Skin epidermis (tissue), 12 donors: ENCODE results near the gene ZFYVE26.

Source experiments
- H3K27ac ChIP-seq, 21 experiments: fragments of 200-600 bp; sonication (generic) in 11 of 21; one replicate each; pipeline ENCODE4 v1.5.0; 2020; ENCODE audit warnings: mild to moderate bottlenecking in 3 of 21, inconsistent platforms in 2 of 21, moderate library complexity in 2 of 21
- H3K4me3 ChIP-seq, 7 experiments: fragments of 200-600 bp; sonication (generic) in 2 of 7; one replicate each; pipeline ENCODE4 v1.5.0; 2020; ENCODE audit warnings: inconsistent platforms in 2 of 7, mild to moderate bottlenecking in 2 of 7, moderate library complexity in 1 of 7

ZFYVE26 gene

DNA sequence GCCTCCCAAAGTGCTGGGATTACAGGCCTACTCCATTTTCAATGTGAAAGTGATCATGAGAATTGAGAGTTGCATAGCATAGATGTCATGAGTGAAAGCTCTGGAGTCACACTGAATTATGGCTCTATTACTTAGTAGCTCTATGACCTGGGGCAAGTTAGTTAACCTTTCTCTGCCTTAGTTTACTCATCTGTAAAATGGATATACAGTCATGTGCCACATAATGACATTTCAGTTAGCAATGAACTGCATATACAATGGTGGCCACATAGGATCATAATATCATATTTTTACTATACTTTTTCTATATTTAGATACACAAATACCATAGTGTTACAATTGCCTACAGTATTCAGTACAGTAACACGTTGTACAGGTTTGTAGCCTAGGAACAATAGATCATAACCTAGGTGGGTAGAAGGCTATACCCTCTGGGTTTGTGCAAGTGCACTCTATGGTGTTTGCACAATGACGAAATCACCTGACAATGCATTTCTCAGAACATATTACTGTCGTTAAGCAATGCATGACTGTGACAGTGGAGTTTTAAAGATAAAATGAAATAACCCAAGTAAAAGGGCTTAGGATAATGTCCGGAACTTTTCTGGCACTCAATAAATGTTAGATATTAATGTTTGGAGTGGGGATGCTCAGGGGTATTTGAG lies 53.1 kb downstream of the ZFYVE26 start:
- Histone ChIP-seq H3K4me3 (no peak overlapping the region), H3K27ac (peak overlapping the region in 1 of 21 experiments; percentile 41)

GRCh38 chr14:67762051-67762450 lies 54.3 kb downstream of the ZFYVE26 start:
- no peak overlapping the region for H3K27ac ChIP-seq

DNA sequence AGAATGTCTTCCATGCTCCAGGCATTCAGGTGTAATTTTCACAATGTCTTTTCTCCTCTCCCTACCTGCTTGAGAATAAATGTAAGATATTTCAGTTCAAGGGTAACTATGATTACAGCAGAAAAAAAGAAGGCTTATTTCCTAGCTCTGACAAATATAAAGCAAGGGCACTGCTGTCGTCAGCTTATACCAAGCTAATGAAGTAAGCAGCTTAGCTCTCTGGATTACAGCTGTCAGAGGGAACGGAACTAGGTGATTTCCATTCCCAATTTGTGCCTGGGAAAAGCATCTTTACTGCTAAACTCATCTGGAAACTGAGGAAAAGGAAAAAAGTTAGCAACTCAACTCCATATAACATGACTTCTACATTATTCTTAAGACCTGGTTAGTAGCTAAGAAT lies 56.5 kb downstream of the ZFYVE26 start:
- H3K27ac ChIP-seq: no peak overlapping the region
- H3K4me3 ChIP-seq: no peak overlapping the region

More at GRCh38 chr14:67762051-67762450, 54.3 kb downstream of the ZFYVE26 start:
- no peak overlapping the region for H3K4me3 ChIP-seq

DNA sequence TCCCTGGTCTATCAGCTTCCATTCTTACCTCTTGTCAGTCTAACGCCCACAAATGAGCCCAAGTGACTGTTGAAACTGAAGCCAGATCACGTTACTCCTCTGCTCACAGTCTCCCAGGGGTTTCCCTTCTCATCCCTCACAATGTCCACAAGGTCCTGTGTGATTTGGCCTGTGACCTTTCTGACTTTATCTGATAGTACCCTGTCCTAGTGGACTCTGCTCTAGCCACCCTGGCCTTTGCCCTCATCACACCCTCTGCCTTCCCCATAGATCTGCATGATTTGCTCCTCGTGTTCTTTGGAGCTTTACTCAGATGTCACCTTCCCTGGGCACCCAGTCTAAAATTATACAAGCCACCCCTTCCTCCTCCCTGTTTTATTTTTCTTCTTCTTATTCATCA lies 59.2 kb downstream of the ZFYVE26 start:
- no peak overlapping the region for H3K4me3 ChIP-seq
- H3K27ac ChIP-seq: no peak overlapping the region

GRCh38 chr14:67756496-67756895 lies 59.9 kb downstream of the ZFYVE26 start:
- H3K4me3 ChIP-seq: no peak overlapping the region
- H3K27ac ChIP-seq: no peak overlapping the region

DNA sequence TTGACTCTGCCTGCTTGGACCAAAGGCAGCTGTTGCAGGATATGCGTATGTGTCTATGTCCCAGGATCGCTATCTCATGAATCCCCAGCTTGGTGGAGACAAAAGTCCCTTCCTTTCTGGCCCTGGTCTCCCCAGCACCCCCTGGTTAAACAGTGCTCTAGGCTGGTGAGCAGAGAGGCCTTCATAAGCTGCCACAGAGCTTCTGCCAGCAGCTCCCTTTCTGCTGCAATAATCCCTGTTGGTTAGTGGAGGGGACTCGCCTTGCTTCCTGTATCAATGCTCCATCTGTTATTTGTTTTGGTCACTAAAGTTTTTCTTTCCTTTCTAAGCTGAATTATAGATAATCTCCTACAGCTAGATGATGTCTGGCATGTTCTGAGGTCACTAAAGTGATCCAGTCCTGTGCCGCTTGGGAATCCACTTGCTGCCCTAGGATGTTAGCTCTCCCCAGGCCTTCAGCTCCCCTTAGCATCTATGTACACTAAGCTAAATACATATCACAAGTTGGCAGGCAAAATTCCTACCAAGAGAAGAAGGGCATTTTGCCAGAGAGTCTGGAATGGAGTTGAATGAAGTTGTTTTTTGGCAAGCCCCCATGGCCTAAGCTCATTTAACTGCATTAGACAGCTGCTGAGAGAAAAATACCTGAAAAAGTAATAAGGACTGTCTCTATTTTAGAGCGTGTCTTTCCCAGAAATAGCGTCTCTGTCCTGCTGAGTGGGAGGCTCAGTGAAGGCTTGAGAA lies 66.9 kb downstream of the ZFYVE26 start:
- H3K4me3 ChIP-seq: no peak overlapping the region
- H3K27ac ChIP-seq: no peak overlapping the region

DNA sequence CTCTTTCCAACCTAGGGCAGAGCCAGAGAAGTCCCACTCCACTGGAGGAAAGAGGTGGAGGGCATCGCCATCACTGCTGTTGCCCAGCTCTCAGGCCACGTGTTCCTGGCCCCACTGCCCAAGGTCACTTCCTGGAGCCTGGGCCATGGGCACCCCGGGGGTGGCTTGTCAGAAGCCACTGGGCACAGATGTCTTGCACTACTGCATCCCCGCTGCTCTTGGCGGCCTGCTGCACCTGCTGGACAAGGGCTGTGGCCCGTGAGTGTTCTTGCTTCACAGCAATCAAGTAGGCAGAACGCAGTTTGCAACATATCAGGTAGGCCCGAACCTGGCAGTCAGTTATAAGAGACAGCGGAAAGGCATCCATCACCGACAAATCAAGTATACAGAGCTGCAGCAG lies 68.1 kb downstream of the ZFYVE26 start:
- no peak overlapping the region for H3K4me3 ChIP-seq
- no peak overlapping the region for H3K27ac ChIP-seq

GRCh38 chr14:67746927-67747326 lies 69.5 kb downstream of the ZFYVE26 start:
- Histone ChIP-seq H3K27ac (no peak overlapping the region), H3K4me3 (no peak overlapping the region)

GRCh38 chr14:67744046-67744445 lies 72.3 kb downstream of the ZFYVE26 start:
- no peak overlapping the region for H3K27ac ChIP-seq
- no peak overlapping the region for H3K4me3 ChIP-seq

GRCh38 chr14:67738740-67739504 lies 77.5 kb downstream of the ZFYVE26 start:
- Histone ChIP-seq H3K4me3 (no peak overlapping the region), H3K27ac (peak overlapping the region in 3 of 21 experiments; percentile 26 to 33 (median 30))

DNA sequence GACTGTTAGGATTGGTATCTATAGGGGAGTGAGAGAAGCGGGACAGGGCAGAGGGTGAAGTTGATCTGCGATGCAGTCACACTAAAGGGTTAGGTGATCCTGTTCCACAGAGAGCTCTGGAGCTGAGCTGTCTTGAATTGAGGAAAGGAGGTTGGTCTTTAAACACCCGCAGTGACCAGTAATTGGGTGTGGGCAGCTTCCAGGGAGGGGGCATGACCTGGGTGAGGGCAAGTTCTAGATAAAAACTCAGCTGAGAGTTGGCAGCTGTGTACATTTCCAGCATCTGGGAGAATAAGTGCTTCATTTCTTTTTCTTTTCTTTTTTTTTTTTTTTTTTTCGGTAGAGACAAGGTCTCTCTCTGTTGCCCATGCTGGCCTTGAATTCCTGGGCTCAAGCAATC lies 79.6 kb downstream of the ZFYVE26 start:
- Histone ChIP-seq H3K4me3 (no peak overlapping the region), H3K27ac (no peak overlapping the region)

- H3K27ac ChIP-seq: no peak overlapping the region
- H3K4me3 ChIP-seq: no peak overlapping the region
Measured at GRCh38 chr14:67735336-67736147, 80.8 kb downstream of the ZFYVE26 start.

DNA sequence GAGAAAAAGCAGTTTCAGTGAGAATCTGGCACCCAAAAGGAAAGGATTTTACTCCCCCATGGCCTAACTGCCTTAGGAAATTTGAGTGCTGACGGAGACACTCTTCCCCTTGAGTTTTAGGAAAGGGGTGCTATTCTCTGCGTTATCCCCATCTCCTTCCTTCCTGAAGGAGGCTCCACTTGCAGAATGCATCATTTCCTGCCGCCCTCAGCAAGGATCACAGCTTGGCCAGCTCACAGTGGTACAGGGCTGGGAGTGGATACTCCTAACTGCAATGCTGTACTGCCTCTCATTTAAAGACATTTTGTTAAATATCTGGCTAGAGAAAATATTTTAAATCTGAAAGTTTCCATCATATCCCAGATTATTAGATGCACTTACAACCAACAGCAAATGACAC lies 81.7 kb downstream of the ZFYVE26 start:
- H3K27ac ChIP-seq: no peak overlapping the region

GRCh38 chr14:67733616-67734015 lies 82.8 kb downstream of the ZFYVE26 start:
- no peak overlapping the region for H3K4me3 ChIP-seq
- H3K27ac ChIP-seq: no peak overlapping the region

More for the DNA sequence above, 81.7 kb downstream of the ZFYVE26 start:
- no peak overlapping the region for H3K4me3 ChIP-seq

DNA sequence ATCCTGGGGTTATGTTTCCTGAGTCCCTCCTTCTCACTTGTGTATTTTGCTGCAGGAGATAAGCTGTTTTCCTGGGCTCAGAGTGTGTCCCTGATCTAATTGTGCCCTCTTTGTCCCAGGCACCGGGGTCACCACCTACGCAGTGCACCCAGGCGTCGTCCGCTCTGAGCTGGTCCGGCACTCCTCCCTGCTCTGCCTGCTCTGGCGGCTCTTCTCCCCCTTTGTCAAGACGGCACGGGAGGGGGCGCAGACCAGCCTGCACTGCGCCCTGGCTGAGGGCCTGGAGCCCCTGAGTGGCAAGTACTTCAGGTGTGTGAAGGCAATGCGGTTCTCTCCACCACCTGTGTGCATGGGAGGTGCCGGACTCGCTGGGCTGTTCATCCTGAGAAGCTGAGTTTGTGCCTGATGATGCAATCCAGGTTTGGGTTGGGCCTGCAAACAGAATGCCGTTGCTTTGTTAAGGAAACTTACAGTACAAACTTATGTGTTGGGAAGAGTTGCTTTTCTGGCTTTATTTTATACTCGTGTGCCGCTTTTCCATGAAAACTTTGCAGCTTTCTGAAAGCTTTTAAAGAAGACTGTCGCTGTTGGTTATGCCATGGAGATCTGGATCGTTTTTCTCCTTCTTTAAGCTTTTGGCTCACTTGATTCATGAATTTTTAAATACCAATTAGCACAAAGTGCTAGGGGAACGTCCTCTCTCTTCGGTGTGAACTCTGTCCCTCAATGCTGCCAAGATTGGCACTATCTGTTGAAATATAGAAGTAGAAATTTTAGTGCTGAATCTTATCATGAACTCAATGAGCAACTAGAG lies 87.1 kb downstream of the ZFYVE26 start:
- H3K27ac ChIP-seq: peak overlapping the region in 7 of 21 experiments; percentile 16 to 67 (median 25)
- peak overlapping the region in 1 of 7 experiments; percentile 8 for H3K4me3 ChIP-seq

DNA sequence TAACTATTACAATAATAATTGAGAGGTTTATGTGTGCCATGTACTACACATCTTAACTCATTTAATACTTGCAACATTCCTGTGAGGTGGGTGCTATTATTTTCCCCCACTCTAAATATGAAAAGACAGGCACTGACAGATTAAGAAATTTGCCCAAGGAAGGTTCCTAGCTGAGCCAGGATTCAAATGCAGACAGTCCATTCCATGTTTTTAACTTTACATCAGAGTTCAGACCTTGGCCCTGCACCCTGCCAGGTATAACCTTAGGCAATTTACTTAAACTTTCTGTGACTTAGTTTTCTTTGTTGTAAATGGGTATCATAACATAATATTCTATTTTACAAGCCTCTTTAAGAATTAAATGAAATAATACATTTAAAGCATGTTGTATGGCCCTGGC lies 88.1 kb downstream of the ZFYVE26 start:
- Histone ChIP-seq H3K27ac (no peak overlapping the region), H3K4me3 (no peak overlapping the region)

DNA sequence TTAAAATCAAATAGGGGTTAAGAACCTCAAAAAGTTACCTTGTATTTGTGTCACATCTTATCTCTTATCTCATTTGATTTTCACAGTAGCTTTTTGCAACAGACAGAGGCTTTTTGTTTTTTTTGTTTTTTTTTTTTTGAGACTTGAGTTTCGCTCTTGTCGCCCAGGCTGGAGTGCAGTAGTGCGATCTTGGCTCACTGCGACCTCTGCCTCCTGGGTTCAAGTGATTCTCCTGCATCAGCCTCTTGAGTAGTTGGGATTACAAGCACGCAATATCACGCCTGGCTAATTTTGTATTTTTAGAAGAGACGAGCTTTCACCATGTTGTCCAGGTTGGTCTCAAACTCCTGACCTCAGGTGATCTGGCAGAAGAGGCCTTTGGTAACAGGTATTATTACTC lies 89.0 kb downstream of the ZFYVE26 start:
- H3K4me3 ChIP-seq: no peak overlapping the region
- no peak overlapping the region for H3K27ac ChIP-seq

DNA sequence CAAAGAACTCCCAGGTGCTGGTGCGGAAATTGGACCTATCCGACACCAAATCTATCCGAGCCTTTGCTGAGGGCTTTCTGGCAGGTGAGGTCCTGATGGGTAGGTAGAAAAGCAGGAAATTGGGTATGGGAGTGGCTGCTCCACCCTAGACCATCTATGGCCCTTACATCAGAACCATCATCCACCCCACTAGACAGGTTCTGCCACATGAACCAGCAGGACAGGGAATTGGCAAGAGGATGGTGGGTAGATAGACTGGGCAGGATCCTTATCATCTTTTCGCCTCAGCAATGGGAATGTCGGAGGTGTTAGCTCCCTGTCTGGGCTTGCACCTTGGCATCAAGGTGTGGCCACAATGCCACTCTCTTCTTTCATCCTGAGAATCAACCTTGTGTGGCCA lies 91.2 kb downstream of the ZFYVE26 start:
- H3K27ac ChIP-seq: peak overlapping the region in 9 of 21 experiments; percentile 1 to 72 (median 48)
- peak overlapping the region in 1 of 7 experiments; percentile 35 for H3K4me3 ChIP-seq

DNA sequence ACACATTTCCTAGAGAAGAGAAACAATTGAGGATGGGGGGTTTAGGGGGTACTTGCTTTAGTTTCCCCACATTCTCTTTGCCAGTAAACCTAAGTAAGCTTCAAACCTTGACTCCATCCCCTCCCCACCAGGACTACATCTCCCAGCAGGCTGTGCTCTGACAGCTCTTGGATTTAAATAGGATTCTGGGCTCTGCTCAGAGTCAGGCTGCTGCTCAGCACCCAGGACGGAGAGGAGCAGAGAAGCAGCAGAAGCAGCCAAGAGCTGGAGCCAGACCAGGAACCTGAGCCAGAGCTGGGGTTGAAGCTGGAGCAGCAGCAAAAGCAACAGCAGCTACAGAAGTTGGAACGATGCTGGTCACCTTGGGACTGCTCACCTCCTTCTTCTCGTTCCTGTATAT lies 94.1 kb downstream of the ZFYVE26 start:
- peak overlapping the region in 6 of 7 experiments; percentile 7 to 35 (median 14) for H3K4me3 ChIP-seq
- H3K27ac ChIP-seq: peak overlapping the region in 8 of 21 experiments; percentile 0 to 69 (median 23)
